Stimulated activated CD8-positive, alpha-beta memory T cell treated with anti-CD3 and anti-CD28 coated beads, Interleukin-7, amount 100 ng/mL, for 1 hour (primary cell): Measurements from ENCODE around the gene TMEM151A.
"Not testable (repeated sequence)": the region's sequence is repeated elsewhere in the genome, so short reads cannot be mapped to it uniquely, and the experiment has no call there.

ENCODE experiments used
- DNase-seq, 2 donors: peaks; one replicate each; pipeline ENCODE4 v3.0.0-alpha.2; 2020; ENCODE audit warnings: low read depth in 2 of 2

The TMEM151A gene

DNA sequence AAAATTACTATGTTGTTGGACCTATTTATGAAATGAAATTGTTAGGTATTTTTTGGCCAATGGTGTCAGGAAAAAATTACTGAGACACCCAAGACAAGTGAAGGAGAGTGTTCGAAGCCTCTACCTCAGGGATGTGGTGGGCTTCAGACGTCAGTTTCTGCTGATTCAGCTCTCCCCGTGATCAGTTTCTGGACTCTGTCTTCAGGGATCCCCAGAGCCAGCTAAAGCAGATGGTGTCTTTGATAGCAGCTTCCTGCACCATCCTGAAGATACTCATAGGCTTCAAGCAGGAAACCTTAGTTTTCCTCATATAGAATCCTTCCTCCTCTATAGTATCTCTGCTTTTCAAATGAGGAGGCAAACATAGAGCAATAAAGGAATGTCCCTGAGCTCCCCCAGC, 17.8 kb downstream of the TMEM151A start:
- DNase-seq, result no peak

DNA sequence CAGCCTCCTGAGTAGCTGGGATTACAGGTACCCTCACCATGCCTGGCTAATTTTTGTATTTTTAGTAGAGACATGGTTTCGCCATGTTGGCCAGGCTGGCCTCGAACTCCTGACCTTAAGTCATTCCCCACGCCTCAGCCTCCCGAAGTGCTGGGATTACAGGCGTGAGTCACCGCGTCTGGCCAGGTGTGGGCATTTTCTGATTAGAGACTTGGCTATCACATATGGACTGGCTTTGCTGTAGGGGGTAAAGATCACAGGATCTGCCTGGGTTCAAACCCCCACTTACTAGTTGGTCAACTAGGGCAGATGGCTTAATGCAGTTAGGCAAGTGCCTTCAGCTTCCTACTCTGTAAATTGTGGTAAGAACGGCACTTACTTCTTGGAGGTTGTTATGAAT, 18.6 kb downstream of the TMEM151A start:
- no peak for DNase-seq

DNA sequence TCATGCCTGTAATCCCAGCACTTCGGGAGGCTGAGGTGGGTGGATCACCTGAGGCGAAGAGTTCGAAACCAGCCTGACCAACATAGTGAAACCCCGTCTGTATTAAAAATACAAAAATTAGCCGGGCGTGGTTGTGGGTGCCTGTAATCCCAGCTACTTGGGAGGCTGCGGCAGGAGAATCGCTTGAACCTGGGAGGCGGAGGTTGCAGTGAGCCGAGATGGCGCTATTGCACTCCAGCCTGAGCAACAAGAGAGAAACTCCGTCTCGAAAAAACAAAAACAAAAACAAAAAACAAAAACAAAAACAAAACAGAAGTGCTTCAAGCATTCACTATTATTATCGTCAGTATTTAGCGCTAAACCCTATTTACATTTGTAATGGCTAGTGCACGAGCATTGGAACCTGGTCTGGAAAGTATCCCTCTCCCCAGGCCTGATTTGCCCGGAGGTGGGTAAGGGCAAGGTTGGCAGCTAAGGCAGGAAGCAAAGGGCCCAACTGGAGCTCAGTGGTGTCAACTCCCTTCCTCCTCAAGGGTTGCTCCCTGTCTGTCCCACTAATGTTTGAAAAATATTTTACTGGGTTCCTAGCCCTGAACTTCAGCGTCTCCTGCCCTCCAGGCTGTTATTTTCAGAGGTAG, 19.2 kb downstream of the TMEM151A start:
- not testable (repeated sequence) for DNase-seq

DNA sequence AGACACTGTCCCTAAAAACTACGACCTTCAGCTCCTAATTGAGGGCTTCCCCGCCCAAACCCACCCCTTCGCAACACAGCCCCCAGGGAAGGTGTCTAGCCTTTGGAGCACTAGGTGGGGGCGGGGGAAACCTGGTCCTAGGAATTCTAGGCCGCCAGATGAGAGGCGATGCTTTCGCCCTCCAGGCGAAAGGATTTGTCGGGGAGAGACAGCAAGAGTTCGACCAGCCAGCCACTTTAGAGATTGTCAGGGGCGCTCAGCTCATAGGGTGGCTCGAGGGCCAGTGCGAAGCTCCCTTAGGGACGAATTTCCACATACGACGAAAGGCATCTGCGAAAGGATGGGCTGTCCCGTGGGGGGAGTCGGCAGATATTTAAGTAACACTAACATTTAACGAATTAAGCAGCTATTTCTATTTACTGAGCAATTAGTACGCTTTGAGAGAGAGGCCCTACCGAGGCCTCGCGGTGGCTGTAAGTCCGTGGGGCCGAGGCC, 19.8 kb downstream of the TMEM151A start:
- no peak for DNase-seq

DNA sequence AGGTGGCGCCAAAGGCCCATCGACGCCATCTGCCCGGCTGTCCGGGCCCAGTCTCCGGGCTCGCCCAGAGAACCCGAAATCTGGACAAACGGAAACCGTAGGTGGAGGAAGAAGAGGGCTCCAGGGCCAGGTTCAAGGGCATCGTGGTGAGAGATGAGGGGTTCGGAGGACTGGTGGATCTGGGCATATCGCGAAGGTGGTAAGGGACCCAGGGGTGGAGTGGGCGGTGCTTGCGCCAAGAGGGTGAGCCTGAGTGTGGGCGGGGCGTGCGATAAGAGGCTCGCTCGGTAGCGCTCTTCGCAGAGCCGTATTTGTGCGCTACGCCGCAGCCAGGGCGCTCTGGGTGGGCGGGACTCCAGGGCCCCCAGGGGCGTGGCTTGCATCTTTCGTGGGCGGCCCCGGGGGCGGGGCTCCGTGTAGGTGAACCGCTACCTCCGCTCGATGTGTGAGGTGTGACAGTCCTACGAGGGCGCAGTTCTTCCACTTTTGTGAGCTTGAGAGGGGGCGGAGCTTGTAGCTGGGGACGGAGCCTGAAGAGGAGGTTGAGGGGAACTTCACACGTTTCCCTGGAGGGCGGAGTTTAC, 20.4 kb downstream of the TMEM151A start:
- peak; percentile 98 for DNase-seq

DNA sequence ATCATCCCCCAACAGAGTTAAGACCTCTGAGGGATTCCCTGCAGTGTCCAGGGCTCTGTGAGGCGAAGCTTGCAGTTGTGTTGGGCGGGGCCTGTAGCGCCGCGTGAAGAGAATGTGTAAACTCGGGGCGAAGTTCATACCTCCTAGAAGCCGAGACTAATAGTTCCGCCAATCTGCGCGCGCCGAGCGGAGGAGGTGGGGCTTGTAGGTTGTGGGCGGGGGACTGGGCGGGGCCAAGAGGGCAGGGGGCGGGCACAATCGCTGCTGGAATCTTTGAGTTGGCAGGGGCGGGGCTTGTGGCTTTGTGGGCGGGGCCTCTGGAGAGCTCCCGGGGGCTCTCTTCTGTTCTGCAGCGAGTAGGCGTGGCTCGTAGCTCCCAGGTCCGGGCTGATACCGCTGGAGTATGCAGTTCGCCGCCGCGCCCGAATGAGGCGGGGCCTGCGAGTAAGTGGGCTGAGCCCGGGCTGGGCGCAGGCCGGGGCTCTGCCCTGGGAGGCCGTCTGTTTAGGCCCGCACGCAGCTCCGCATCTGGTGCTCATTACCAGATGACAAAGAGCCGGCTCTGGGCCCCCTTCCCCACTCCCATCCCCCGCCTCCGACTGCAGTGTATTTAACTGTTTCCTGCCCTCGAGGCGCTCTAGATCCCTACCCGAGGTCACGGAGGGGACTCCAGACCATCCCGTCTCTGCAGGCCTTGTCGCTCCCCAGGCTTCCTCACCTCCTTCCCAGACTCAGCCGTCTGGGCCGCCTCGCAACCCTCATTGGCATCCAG, 21.0 kb downstream of the TMEM151A start:
- DNase-seq, result peak; percentile 98

DNA sequence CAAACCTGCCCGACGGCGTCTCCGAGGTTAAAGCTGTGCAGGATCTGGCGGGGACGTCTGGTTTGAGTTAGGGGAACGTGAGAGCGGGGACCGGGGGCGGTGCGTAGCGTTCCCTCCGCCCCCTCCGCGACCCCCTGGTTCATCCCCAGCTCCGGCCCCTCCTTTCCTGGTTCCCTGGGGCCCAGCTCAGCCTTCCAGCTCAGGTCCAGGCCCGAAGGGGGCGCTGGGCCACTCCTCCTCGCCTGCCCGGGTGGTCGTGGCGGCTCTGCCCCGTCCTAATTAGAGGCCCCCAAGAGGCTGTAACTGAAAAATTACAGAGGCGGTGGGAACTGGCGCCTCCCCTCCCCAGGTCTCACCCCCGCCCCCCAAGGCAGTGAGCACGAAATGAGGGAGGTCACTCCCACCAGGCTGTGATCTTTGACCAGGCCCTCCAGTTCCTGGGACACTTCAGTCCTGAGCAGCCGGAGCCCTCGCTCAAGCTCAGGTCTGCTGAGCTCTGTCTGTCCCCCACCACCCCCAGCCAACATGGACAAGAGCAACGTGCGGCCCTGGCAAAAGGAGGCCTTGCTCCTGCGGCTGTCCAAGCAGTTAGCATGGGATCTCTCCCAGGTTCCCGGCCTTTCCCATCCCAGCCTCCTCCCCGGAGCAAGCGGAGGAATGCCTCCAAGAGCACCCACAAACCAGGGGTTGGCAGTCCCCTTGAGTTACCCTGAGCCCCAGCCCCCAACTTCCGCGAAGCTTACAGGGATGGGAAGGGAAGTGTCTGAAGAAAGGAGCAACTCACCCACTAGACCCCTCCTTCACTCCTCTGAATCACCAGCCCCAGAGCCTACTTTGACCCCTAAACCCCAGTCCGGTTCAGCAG, 21.9 kb downstream of the TMEM151A start:
- DNase-seq, result no peak

DNA sequence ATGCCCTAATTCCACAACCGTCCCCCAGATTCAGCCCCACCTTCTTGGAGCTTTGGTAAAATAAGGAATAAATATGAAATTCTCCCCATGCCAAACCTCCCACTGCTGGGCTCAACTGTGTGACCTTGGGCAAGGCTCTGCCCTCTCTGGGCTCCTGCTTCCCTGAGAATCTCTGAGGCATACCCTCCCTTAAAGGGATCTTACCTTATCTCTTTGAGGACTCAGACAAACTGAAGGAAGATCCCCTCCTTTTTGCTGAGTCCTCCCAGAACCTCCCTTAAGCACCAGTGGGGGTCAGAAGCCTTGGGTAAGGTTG, 22.4 kb downstream of the TMEM151A start:
- DNase-seq, result no peak

DNA sequence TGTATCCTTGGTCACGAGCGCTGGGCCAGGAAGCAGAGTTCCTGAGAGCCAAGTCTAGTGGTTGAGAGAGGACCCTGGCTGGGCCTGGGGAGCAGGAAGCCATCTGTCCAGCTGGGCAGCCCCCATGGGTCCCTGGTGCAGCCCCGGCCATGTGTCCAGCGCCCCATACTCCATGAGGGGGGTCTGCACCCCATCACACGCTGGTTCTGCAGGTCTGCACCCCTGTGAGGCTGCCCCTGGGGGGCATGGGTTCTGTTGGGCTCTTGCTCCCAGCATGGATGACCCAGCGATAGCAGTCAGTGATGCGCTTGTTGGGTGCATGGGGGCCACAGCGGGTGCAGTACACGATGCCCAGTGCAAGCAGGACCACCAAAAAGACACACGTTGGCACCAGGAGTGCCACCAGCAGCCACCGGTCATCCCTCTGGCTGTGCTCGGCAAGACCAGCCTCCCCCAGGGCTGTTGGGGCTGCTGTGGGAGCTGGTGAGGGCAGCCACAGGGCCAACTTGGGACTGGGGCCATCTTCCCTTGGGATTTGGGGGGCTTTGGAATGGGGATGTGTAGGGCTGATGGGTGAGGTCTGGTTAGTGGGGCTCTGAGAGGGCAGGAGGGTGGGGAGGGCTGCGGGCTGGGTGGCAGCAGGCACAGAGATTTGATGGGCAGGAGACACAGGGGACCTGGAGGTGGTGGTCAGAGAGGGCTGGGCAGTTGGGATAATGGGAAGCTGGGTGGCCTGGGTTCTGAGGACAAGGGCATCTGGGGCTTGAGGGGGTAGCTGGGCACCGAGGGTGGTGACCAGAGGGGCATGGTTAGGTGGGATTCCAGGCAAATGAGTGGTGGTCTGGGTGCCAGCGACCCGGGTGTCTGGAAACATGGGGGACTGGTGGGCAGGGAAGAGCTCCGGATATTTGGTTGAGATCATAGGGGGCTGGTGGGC, 23.1 kb downstream of the TMEM151A start:
- DNase-seq, result no peak

DNA sequence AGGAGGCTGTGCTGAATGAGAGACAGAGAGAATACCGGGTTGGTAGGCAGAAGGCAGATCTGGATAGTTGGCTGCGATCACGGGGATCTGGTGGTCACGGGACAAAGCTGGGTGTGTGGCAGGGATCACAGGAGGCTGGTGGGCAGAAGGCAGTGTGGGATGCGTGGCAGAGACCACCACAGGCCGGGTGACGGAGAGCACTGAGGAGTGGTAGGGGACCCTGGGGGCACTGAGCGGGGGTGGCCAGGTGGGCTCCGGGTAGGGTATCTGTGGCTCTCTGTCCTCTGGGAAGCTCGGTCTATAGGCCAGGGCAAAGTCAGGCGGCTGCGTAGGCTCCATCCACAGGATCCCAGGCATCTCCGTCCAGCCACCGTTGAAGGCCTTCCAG, 23.8 kb downstream of the TMEM151A start:
- DNase-seq, result no peak

DNA sequence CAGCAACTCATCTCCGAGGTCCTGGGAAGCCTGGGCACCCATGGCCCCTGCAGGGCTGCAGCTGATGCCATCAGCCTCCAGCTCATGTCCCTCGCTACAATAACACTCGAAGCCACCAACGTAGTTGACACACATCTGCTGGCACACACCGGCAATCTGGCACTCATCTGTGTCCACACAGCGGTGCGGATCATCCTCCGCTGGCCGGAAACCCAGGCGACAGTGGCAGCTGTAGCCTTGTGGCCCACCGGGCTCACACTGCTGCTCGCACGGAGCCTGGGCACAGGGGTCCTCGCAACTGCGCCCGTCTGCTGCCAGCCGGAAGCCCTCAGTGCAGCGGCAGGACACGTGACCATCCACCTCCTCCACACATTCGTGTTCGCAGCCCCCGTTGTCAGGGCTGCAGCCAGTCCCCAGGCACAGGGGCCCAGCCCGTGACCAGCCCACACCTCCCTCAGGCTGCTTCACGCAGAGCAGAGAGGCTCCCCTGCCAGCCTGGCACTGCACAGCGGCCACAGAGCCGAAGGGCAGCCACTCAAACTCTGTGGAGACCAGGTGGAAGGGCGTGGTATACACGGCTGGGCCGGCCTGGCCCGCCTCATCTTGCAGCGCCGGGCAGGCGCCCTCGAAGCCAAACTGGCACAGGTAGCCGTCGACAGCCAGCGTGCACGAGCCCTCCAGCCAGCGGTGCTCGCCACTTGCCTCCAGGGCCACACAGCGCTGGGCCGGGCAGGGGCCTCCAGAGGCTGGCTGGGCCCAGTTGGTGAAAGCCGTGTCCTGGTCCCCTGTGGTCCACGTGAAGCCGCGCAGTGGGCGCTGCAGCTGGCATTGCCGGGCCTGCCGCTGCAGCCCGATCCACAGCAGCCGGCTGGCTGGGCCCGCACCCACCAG, 24.5 kb downstream of the TMEM151A start:
- DNase-seq, result no peak

DNA sequence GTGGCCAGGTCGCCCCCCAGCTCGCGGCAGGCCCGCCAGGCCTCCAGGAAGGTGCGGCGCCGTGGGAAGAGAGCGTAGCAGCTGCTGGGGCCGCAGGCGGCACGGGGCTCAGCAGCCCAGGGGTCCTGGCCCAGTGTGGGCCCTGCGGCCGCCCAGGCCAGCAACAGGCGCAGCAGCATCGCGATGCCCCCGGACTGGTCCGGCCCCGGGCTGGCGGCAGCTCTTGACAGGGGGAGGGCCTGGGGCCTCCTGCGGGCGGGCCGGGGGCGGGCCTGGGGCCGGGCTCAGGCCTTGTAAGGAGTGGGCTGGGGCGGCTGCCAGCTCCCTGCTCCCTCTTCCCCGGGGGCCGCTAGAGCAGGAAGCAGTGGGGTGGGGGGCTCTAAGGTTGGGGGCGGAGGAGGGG, 25.2 kb downstream of the TMEM151A start, which contains the start of gene CD248:
TSS of gene CD248 (minus strand) at position 196 of the 403 bp plus-strand sequence. CDS start at position 179, 17 bp downstream.
- DNase-seq, result no peak

DNA sequence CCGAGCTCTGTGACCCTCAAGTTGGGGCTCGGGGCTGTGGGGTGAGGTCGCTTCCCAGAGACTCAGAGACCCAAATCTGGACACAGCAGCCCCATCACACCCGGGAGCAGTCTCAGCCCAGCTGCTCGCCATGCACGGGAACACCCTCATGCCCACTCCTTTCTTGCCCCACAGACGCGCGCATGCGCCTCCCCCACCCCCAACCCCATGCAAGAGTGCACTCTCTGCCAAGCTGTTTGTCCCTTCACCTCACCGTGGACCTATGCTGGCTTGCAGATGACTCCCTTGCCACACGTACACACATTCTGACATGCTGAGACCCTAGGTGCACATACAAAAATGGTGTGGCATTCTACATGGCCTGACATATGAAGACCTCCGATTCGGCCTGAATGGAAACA, 25.6 kb downstream of the TMEM151A start:
- no peak for DNase-seq

DNA sequence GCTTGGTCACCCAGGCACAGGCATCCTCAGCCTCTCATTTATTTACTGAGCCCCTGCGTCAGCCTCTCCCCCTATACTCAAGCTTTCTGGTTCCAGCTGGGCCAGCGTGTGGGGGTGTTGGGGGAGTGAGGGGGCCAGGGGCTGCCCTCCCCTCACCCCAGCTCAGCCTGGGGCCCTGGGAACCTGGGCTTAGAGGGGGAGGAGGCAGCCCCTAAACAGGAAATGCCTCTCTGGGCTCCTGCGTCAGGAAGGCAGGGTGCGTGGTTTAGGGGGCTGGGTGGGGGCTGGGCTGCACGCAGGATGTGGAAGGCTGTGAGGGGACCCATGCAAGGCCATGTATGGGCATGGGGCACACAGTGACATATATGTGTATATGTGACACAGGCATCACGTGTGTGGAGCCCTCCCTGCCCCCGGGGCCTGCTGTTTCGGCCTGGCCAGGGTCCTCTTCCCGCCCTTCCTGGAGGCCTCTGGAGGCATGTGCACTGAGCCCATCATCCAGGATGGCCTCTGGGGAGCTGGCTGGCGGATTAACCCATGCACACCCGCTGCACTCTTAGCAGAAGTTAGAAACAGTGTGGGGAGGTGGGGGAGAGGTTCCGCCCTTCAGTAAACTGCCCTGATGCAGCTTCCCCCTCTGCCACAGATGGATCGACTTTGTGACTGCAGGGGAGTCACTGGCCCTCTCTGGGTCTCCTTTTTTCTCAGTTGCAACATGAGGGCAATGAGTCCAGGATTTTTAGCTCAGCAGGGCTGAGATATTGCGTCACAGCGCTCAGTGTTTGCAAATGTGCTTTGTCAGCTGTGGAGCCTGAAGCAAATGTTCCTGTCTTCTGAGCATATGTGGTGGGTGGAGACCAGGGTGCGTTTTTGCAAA, 26.3 kb downstream of the TMEM151A start:
- DNase-seq, result peak in 1 of 2 donors; percentile 55

DNA sequence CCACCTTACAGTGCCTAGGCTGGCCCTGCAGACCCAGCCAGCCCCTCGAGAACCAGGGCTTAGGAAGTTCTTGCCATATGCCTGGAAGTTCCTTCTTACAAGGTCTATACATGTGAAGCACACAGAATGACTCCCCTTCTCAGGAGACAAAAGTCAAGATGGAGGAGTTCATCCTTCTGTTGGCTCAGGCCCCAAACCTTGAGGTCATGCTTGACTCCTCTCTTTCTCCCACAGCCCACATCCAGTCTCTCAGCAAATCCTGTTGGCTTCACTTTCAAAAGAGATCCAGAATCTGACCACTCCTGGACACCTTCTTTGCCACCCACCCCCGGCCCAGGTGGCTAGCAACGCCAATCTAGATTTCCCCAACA, 26.9 kb downstream of the TMEM151A start:
- DNase-seq, result no peak

DNA sequence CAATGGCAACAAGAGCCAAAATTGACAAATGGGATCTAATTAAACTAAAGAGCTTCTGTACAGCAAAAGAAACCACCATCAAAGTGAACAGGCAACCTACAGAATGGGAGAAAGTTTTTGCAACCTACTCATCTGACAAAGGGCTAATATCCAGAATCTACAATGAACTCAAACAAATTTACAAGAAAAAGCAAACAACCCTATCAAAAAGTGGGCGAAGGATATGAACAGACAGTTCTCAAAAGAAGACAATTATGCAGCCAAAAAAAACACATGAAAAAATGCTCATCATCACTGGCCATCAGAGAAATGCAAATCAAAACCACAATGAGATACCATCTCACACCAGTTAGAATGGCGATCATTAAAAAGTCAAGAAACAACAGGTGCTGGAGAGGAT, 28.6 kb downstream of the TMEM151A start:
- DNase-seq, result not testable (repeated sequence)

DNA sequence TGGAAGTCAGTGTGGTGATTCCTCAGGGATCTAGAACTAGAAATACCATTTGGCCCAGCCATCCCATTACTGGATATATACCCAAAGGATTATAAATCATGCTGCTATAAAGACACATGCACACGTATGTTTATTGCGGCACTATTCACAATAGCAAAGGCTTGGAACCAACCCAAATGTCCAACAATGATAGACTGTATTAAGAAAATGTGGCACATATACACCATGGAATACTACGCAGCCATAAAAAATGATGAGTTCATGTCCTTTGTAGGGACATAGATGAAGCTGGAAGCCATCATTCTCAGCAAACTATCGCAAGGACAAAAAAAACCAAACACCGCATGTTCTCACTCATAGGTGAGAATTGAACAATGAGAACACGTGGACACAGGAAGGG, 29.1 kb downstream of the TMEM151A start:
- not testable (repeated sequence) for DNase-seq

DNA sequence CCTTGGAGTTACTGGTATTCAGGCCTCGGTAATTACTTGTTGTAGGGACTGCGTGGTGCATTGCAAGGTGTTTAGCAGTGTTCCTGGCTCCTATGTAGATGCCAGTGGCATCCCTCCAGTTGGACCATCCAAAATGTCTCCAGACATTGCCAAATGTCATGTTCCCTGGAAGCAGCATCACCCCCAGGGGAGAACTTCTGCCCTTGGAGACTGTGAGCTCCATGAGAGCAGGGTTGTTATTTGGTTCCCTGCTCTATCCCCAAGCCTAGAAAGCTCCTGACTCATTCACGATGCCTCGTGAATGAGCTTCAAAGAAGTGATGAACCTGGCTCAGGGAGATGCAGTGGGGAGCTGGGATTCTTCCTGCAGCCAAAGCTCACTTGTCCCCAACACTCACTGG, 29.9 kb downstream of the TMEM151A start:
- no peak for DNase-seq
